IMR-90 (cell line): ENCODE measurements around the gene NTF3. TPM values are rescaled to one million over a fixed set of nuclear protein-coding genes. Genes with fewer than 3 reads are reported as not detected.

Source experiments
- ATAC-seq: fragments of 200-7000 bp; cut with Tn5 transposase; 2 replicates; pipeline ENCODE4 v1.9.1; 2020; ENCODE audit warnings: low read depth, mild to moderate bottlenecking, moderate library complexity
- BruUV-seq: library from RNA; stranded (reverse); fragments of 400-500 nt; replicated peaks from 2 replicates; lab custom pipeline; 2021; lab: Mats Ljungman, UMichigan
- CTCF ChIA-PET: fragments of 300-600 bp; formaldehyde crosslinking; extraction: SDS; loops from one replicate; lab custom pipeline; 2021; ENCODE audit warnings: antibody characterized with exemption; lab: Yijun Ruan, JAX
- POLR2A ChIA-PET: fragments of 300-600 bp; sonication (Branson Sonifier 250); formaldehyde crosslinking; loops from one replicate; lab custom pipeline; 2022; ENCODE audit warnings: antibody characterized with exemption; ENCODE audit not compliant: unreplicated experiment; lab: Charles Lee
- DNase-seq: peaks from one replicate; pipeline ENCODE4 v3.0.0; 2013
- H2AFZ ChIP-seq: replicated peaks from 2 replicates; pipeline ENCODE3; 2013; ENCODE audit warnings: low read length, mild to moderate bottlenecking; ENCODE audit not compliant: poor library complexity
- H2AK5ac ChIP-seq: 2 replicates; pipeline ENCODE4 v1.6.1; 2013; ENCODE audit warnings: low read depth, low read length, inconsistent platforms
- H2AK9ac ChIP-seq: replicated peaks from 2 replicates; pipeline ENCODE3; 2013; ENCODE audit warnings: mild to moderate bottlenecking, low read depth, low read length, moderate library complexity; ENCODE audit not compliant: poor library complexity
- H2BK120ac ChIP-seq: 2 replicates; pipeline ENCODE4 v1.6.1; 2013; ENCODE audit warnings: low read depth, low read length, inconsistent platforms
- H2BK15ac ChIP-seq: 3 replicates; pipeline ENCODE4 v1.6.1; 2013; ENCODE audit warnings: low read depth, low read length, inconsistent platforms
- H2BK20ac ChIP-seq: 2 replicates; pipeline ENCODE4 v1.6.1; 2013; ENCODE audit warnings: low read depth, mild to moderate bottlenecking, inconsistent platforms, low read length, moderate library complexity
- H2BK5ac ChIP-seq: 2 replicates; pipeline ENCODE4 v1.6.1; 2013; ENCODE audit warnings: mild to moderate bottlenecking, low read depth, low read length, inconsistent platforms; ENCODE audit not compliant: poor library complexity, severe bottlenecking
- H3K14ac ChIP-seq: replicated peaks from 2 replicates; pipeline ENCODE4 v1.6.1; 2013; ENCODE audit warnings: low read depth, low read length, inconsistent platforms
- H3K18ac ChIP-seq: 2 replicates; pipeline ENCODE4 v1.6.1; 2013; ENCODE audit warnings: low read depth, low read length, control low read depth
- H3K23ac ChIP-seq: 2 replicates; pipeline ENCODE4 v1.6.1; 2013; ENCODE audit warnings: low read depth, low read length, inconsistent platforms
- H3K27ac ChIP-seq: 2 replicates; pipeline ENCODE4 v1.5.1; 2013; ENCODE audit warnings: mild to moderate bottlenecking, control low read depth, low read length; ENCODE audit not compliant: insufficient read depth
- H3K27me3 ChIP-seq: 2 replicates; pipeline ENCODE4 v1.6.1; 2013; ENCODE audit warnings: low read length; ENCODE audit not compliant: control insufficient read depth, insufficient read depth
- H3K36me3 ChIP-seq: 2 replicates; pipeline ENCODE4 v1.6.1; 2013; ENCODE audit warnings: low read length, mixed read lengths; ENCODE audit not compliant: control insufficient read depth, insufficient read depth
- H3K4ac ChIP-seq: 2 replicates; pipeline ENCODE4 v1.6.1; 2013; ENCODE audit warnings: low read depth, low read length, inconsistent platforms
- H3K4me1 ChIP-seq: 2 replicates; pipeline ENCODE4 v1.6.1; 2013; ENCODE audit warnings: low read length, mixed read lengths; ENCODE audit not compliant: control insufficient read depth, insufficient read depth
- H3K4me2 ChIP-seq: 2 replicates; pipeline ENCODE4 v1.6.1; 2013; ENCODE audit warnings: low read depth, mild to moderate bottlenecking, control low read depth, low read length, moderate library complexity
- H3K4me3 ChIP-seq: 2 replicates; pipeline ENCODE4 v1.5.1; 2013; ENCODE audit warnings: low read depth, mild to moderate bottlenecking, control low read depth, low read length, moderate library complexity; ENCODE audit not compliant: insufficient read depth
- H3K56ac ChIP-seq: 2 replicates; pipeline ENCODE4 v1.6.1; 2013; ENCODE audit warnings: low read length, inconsistent platforms; ENCODE audit not compliant: insufficient read depth; ENCODE audit errors: extremely low read depth
- H3K79me1 ChIP-seq, 2 experiments: 2 replicates each; pipeline ENCODE4 v1.6.1; 2013; ENCODE audit warnings: low read length in 2 of 2, inconsistent platforms in 1 of 2, low read depth in 1 of 2
- H3K9ac ChIP-seq: 2 replicates; pipeline ENCODE4 v1.6.1; 2013; ENCODE audit warnings: low read depth, low read length, control low read depth
- H3K9me1 ChIP-seq: 2 replicates; pipeline ENCODE4 v1.6.1; 2013; ENCODE audit warnings: low read length, inconsistent platforms; ENCODE audit not compliant: insufficient read depth
- H3K9me3 ChIP-seq: 2 replicates; pipeline ENCODE4 v1.6.1; 2013; ENCODE audit warnings: low read length; ENCODE audit not compliant: control insufficient read depth, insufficient read depth
- H4K20me1 ChIP-seq: 2 replicates; pipeline ENCODE4 v1.6.1; 2013; ENCODE audit warnings: low read length, inconsistent platforms; ENCODE audit not compliant: insufficient read depth
- H4K5ac ChIP-seq: 2 replicates; pipeline ENCODE4 v1.6.1; 2013; ENCODE audit warnings: mild to moderate bottlenecking, low read depth, low read length, control low read depth
- H4K8ac ChIP-seq, 2 experiments: 2 replicates each; pipeline ENCODE4 v1.6.1; 2013; ENCODE audit warnings: low read depth in 2 of 2, low read length in 2 of 2, control low read depth in 1 of 2, inconsistent platforms in 1 of 2
- H4K91ac ChIP-seq: 2 replicates; pipeline ENCODE4 v1.6.1; 2013; ENCODE audit warnings: low read depth, low read length, inconsistent platforms; ENCODE audit not compliant: insufficient read depth
- CEBPB ChIP-seq: IDR thresholded peaks from 2 replicates; pipeline ENCODE4 v1.6.1; 2012; ENCODE audit warnings: low read depth, low read length, improper control_type of control experiment
- FOS ChIP-seq: fragments of 150-350 bp; IDR thresholded peaks from 2 replicates; pipeline ENCODE4 v1.6.1; 2016; ENCODE audit warnings: low read depth, low read length
- MAZ ChIP-seq: IDR thresholded peaks from 2 replicates; pipeline ENCODE4 v1.6.1; 2012; ENCODE audit warnings: low read depth, mild to moderate bottlenecking, low read length, improper control_type of control experiment, moderate library complexity, borderline replicate concordance
- WGBS, 2 experiments: methylation state at CpG; one replicate each; pipeline versions ENCODE4 v1.1.5 to v1.1.7; 2013; ENCODE audit warnings: missing lambda C conversion rate in 2 of 2; ENCODE audit not compliant: insufficient read length in 1 of 2; ENCODE audit errors: extremely low coverage in 2 of 2; 5-methylcytosine and 5-hydroxymethylcytosine counted together
- dilution Hi-C: fragments of 300-500 bp; cut with HindIII; formaldehyde crosslinking; loops from one replicate; pipeline ENCODE4 v1.14.3; 2018; ENCODE audit warnings: low sequenced_read_pairs; ENCODE audit not compliant: unreplicated experiment
- in situ Hi-C: fragments of 300-500 bp; cut with MboI; formaldehyde crosslinking; loops from 3 replicates; pipeline ENCODE4 v1.14.3; 2019; ENCODE audit warnings: low sequenced_read_pairs, inconsistent platforms, mixed read lengths
- intact Hi-C: fragments of 100-400 bp; cut with micrococcal nuclease; formaldehyde crosslinking; loops from 2 replicates; pipeline ENCODE4 v1.10.0; 2022
- polyA plus RNA-seq, 3 experiments: library from polyadenylated mRNA; depleted of rRNA; stranded (reverse); fragments of >200 nt; gene quantifications; 2 replicates each; pipeline ENCODE4 v1.2.3, GENCODE V29; 2012; ENCODE audit warnings: low replicate concordance in 1 of 3
- total RNA-seq: library from RNA; depleted of rRNA; stranded (reverse); fragments of >200 nt; gene quantifications from 2 replicates; pipeline ENCODE4 v1.2.3, GENCODE V29; 2012
- TF ChIP-seq, protein P1 (sequence below): conservative IDR thresholded peaks from 2 replicates; pipeline ENCODE4 v1.5.1; 2012; ENCODE audit warnings: mild to moderate bottlenecking, low read depth, low read length, improper control_type of control experiment

The NTF3 gene
- total and polyA plus RNA-seq, 2 of the 4 experiments (the other 2 are of a cell fraction): 12.2 to 32.4 TPM

DNA sequence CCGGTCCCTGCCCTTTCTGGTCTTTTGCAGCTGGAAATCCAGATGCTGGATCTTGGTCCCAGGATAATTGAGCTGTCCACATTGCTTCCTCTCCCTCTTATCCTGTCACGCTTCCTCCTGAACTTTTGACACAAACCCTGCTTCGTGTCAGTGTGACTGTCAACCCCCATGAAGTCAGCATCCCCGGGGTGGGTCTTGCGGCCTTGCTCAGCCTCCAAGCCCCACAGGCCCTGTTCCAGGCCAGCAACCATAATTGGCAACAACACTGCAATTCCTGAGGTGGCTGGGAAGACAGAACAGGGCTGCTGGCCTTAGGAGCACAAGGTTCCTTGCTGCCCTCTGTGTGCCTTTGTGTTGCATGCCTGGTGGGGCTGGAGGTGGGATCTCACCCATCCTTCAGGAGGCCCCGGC, 74.9 kb downstream of the NTF3 start:
- H4K5ac ChIP-seq: no peak overlapping the region
- in situ Hi-C loops: no loop called here
- BruUV-seq: no TSS peak
- H3K4me3 ChIP-seq: no peak overlapping the region
- peaks cover 7% of the 10 kb centered on the region for H3K4me1 ChIP-seq
- H3K14ac ChIP-seq: 0 out of 2 replicates have a peak overlapping the region, but pooled peaks have one; percentile 45
- no peak overlapping the region for H2BK20ac ChIP-seq
- H3K4me2 ChIP-seq: no peak overlapping the region
- no peak overlapping the region for H2BK120ac ChIP-seq
- no peak for DNase-seq
- H3K56ac ChIP-seq: no peak overlapping the region
- TF ChIP-seq CEBPB (no peak), MAZ (no peak), FOS (no peak)
- TF ChIP-seq, protein P1, sequence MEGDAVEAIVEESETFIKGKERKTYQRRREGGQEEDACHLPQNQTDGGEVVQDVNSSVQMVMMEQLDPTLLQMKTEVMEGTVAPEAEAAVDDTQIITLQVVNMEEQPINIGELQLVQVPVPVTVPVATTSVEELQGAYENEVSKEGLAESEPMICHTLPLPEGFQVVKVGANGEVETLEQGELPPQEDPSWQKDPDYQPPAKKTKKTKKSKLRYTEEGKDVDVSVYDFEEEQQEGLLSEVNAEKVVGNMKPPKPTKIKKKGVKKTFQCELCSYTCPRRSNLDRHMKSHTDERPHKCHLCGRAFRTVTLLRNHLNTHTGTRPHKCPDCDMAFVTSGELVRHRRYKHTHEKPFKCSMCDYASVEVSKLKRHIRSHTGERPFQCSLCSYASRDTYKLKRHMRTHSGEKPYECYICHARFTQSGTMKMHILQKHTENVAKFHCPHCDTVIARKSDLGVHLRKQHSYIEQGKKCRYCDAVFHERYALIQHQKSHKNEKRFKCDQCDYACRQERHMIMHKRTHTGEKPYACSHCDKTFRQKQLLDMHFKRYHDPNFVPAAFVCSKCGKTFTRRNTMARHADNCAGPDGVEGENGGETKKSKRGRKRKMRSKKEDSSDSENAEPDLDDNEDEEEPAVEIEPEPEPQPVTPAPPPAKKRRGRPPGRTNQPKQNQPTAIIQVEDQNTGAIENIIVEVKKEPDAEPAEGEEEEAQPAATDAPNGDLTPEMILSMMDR: no peak
- dilution Hi-C loops: no loop called here
- H2BK5ac ChIP-seq: no peak overlapping the region
- H4K91ac ChIP-seq: peak overlapping the region; percentile 20; the same call in 1 of the 2 replicates
- no peaks in the 10 kb centered on the region for H3K9me3 ChIP-seq
- ATAC-seq: no peak
- H3K9ac ChIP-seq: no peak overlapping the region
- intact Hi-C loops: loop anchor here (10.0 kb wide), 1 partner anchor 778 kb away; no protein-coding TSS in a partner anchor
- no peak overlapping the region for H2AK9ac ChIP-seq
- POLR2A ChIA-PET: no interaction called here
- peak overlapping the region; percentile 44; the same call in 1 of the 2 replicates for H2AK5ac ChIP-seq
- no peaks in the 10 kb centered on the region for H3K27me3 ChIP-seq
- no peak overlapping the region for H3K23ac ChIP-seq
- 100% methylated on average over 1 of the region's 6 CpGs; no CpG with 5 or more reads in 1 of the 2 experiments for WGBS, 2 experiments
- H4K20me1 ChIP-seq: no peaks in the 10 kb centered on the region
- H3K18ac ChIP-seq: no peak overlapping the region
- H3K36me3 ChIP-seq: peaks cover 3% of the 10 kb centered on the region; the same call in 1 of the 2 replicates
- H2AFZ ChIP-seq: peak overlapping the region; percentile 30
- peaks cover 14% of the 10 kb centered on the region for H3K9me1 ChIP-seq
- no peak overlapping the region for H2BK15ac ChIP-seq
- no peak overlapping the region for H4K8ac ChIP-seq
- CTCF ChIA-PET: no interaction called here
- H3K27ac ChIP-seq: no peak overlapping the region
- peaks cover under 1 to 9% of the 10 kb centered on the region in 2 experiments; a peak in 3 of 4 replicates for H3K79me1 ChIP-seq
- peak overlapping the region; percentile 3 for H3K4ac ChIP-seq
